Activated CD8-positive, alpha-beta memory T cell treated with anti-CD3 and anti-CD28 coated beads for 4 hours (primary cell): Measurements from ENCODE around the gene IL22RA2.

ENCODE experiments used
- DNase-seq, 2 donors: peaks; one replicate each; pipeline ENCODE4 v3.0.0-alpha.2; 2020; ENCODE audit warnings: low read depth in 2 of 2

IL22RA2 gene

DNA sequence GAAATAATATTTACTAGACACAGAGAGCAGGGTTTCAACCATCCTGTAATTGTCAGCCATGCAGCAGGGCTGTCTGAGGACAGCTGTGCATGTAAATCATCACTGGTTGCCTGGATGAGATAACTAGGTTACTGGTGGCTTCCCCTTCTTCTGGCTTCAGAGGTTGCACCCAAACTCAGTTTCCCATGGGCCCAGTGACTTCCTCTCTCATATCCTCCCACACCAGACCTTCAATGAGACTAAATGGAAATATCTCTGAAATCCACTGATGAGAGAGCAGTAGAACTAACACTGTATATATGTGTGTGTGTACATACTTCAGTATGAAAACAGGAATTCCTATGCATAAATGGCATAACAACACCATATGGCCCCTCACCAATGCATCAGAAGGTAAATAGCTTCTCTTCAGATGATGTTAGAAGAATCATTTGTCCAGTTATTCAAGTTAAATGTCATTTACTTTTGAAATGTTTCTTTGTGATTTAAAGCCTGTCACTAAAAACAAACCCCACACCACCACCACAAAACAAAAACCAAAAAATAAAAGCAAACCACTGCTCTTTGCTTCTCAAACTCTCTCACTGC is 77.7 kb downstream of the IL22RA2 start:
- DNase-seq = no peak

DNA sequence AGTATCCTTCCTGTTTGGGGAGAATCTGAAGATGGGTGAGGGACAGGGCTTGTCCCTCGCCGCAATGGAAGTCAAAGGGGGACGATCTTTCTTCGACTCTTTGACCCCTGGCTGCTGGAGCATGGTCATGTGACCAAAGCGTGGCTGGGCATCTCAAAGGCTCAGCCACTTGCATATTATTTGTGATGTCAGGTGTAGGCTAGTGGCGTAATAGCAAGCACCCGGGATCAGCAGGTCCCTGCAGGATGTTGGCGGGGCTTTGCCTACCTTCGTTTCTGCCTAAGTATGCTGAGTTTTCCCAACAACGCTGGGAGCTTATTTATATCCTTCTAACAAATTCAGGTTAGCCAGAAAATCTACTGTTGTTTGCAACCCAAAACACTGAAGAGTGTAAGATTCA is 78.4 kb downstream of the IL22RA2 start:
- no peak for DNase-seq

DNA sequence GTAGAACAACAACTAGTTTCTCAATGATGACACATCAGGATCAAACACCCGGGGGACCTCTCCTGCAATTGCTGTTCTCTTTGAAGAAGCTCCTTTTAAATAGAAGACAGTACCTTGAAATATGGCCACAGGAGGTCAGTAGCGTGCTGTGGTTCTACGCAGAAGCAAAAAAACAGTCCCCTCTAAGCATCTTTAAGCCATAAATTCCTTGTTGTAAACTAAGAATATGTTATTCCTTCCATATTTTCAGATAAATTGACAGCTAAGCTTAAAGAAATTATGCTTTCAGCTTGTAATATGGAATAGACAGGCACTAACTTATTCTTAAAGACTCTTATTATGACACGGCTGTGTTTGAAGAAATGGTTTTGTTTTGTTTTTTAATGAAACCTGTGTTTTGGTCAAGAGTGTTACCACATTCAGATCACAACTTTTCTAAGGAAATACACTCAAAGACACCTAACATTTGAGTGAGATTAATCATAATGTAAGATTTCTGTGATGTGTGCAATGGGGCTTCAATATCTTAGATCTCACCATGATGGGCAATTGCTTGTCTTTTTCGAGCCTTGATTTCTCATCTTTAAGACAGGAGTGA is 78.9 kb downstream of the IL22RA2 start:
- DNase-seq = peak; percentile 10 to 27
